Vagina (tissue), 2 donors: ENCODE data around the gene CFAP73. TPM values are rescaled to one million over a fixed set of nuclear protein-coding genes. Genes with fewer than 3 reads are reported as not detected.
"Not testable (repeated sequence)": the region's sequence is repeated elsewhere in the genome, so short reads cannot be mapped to it uniquely, and the experiment has no call there.

Source experiments
- DNase-seq, 2 donors: peaks; one replicate each; pipeline ENCODE4 v3.0.0-alpha.2; 2017; ENCODE audit errors: extremely low spot score in 2 of 2
- H3K27ac ChIP-seq: fragments of 200-600 bp; sonication (generic); one replicate; pipeline ENCODE4 v1.5.1; 2019
- H3K27me3 ChIP-seq: fragments of 200-600 bp; sonication (generic); one replicate; pipeline ENCODE4 v1.5.1; 2019
- H3K36me3 ChIP-seq, 2 donors: fragments of 200-600 bp; sonication (generic); one replicate each; pipeline ENCODE4 v1.5.1; 2017 to 2019
- H3K4me1 ChIP-seq: fragments of 200-600 bp; sonication (generic); one replicate; pipeline ENCODE4 v1.5.1; 2019
- H3K4me3 ChIP-seq, 2 donors: fragments of 200-600 bp; sonication (generic); 1 replicate in 1 of 2; 2 replicates in 1 of 2; pipeline ENCODE4 v1.5.1; 2016 to 2019
- H3K9me3 ChIP-seq: fragments of 200-600 bp; sonication (generic); one replicate; pipeline ENCODE4 v1.5.1; 2019
- CTCF ChIP-seq, 3 experiments: fragments of 450-650 bp in 2 of 3; fragments of 200-600 bp in 1 of 3; sonication (generic) in 1 of 3; IDR thresholded peaks; one replicate each; pipeline ENCODE4 v1.5.1; 2017 to 2019; ENCODE audit warnings: antibody characterized with exemption in 3 of 3, mild to moderate bottlenecking in 2 of 3, moderate library complexity in 2 of 3
- POLR2A ChIP-seq, 2 donors: fragments of 450-650 bp; IDR thresholded peaks; one replicate each; pipeline ENCODE4 v1.6.1; 2017; ENCODE audit warnings: antibody characterized with exemption in 2 of 2, mild to moderate bottlenecking in 2 of 2, moderate library complexity in 2 of 2
- POLR2AphosphoS5 ChIP-seq, 2 donors: sonication (generic); formaldehyde crosslinking; IDR thresholded peaks; one replicate each; pipeline ENCODE4 v1.9.0; 2017; ENCODE audit warnings: antibody characterized with exemption in 2 of 2, mild to moderate bottlenecking in 2 of 2, low read depth in 1 of 2; ENCODE audit not compliant: insufficient read depth in 1 of 2
- intact Hi-C: fragments of 100-400 bp; cut with DNase I; formaldehyde crosslinking; loops from one replicate; pipeline ENCODE4 v1.15.1; 2023
- total RNA-seq: library from RNA; depleted of rRNA; stranded (reverse); fragments of >200 nt; gene quantifications from one replicate; pipeline ENCODE4 v1.2.3, GENCODE V29; 2016

CFAP73 gene
- total RNA-seq, 1 donor from 2014 or later = not detected

- Histone ChIP-seq H3K4me1 (no peaks in the 10 kb centered on the region), H3K27ac (no peak overlapping the region), H3K27me3 (no peaks in the 10 kb centered on the region), H3K4me3 (no peak overlapping the region), H3K36me3 (no peaks in the 10 kb centered on the region), H3K9me3 (no peaks in the 10 kb centered on the region)
- no peak for DNase-seq
- intact Hi-C loops = no loop called here
- TF ChIP-seq POLR2A (IDR thresholded peaks at IDR 0.05) (no peak), CTCF (IDR thresholded peaks at IDR 0.05) (no peak), POLR2AphosphoS5 (IDR thresholded peaks at IDR 0.05; ENCODE audit: insufficient read depth in 1 of 2, low read depth in 1 of 2) (no peak)
Observed at GRCh38 chr12:113114447-113115178, 34.9 kb upstream of the CFAP73 start.

GRCh38 chr12:113115455-113116126, 33.9 kb upstream of the CFAP73 start:
- no peaks in the 10 kb centered on the region for H3K36me3 ChIP-seq
- no peaks in the 10 kb centered on the region for H3K4me1 ChIP-seq
- no peak overlapping the region for H3K27ac ChIP-seq
- TF ChIP-seq POLR2A (IDR thresholded peaks at IDR 0.05) (no peak), CTCF (IDR thresholded peaks at IDR 0.05) (no peak), POLR2AphosphoS5 (IDR thresholded peaks at IDR 0.05; ENCODE audit: insufficient read depth in 1 of 2, low read depth in 1 of 2) (no peak)
- intact Hi-C loops = no loop called here
- no peak for DNase-seq
- H3K9me3 ChIP-seq = no peaks in the 10 kb centered on the region
- H3K27me3 ChIP-seq = no peaks in the 10 kb centered on the region
- H3K4me3 ChIP-seq = no peak overlapping the region

- TF ChIP-seq POLR2A (IDR thresholded peaks at IDR 0.05) (no peak), CTCF (IDR thresholded peaks at IDR 0.05) (no peak), POLR2AphosphoS5 (IDR thresholded peaks at IDR 0.05; ENCODE audit: insufficient read depth in 1 of 2, low read depth in 1 of 2) (no peak)
- no peak overlapping the region for H3K4me3 ChIP-seq
- H3K27ac ChIP-seq = no peak overlapping the region
- no peaks in the 10 kb centered on the region for H3K4me1 ChIP-seq
- H3K27me3 ChIP-seq = no peaks in the 10 kb centered on the region
- H3K36me3 ChIP-seq = no peaks in the 10 kb centered on the region
- no peaks in the 10 kb centered on the region for H3K9me3 ChIP-seq
- no peak for DNase-seq
- intact Hi-C loops = no loop called here
Observed at GRCh38 chr12:113116875-113117274, 32.6 kb upstream of the CFAP73 start.

- H3K4me3 ChIP-seq, H3K27me3 ChIP-seq, H3K4me1 ChIP-seq, intact Hi-C loops, H3K27ac ChIP-seq, H3K9me3 ChIP-seq, H3K36me3 ChIP-seq, DNase-seq: not testable (repeated sequence)
Observed at GRCh38 chr12:113117684-113118083, 31.8 kb upstream of the CFAP73 start.

GRCh38 chr12:113118142-113118541, 31.4 kb upstream of the CFAP73 start:
- H3K27ac ChIP-seq = no peak overlapping the region
- H3K27me3 ChIP-seq = no peaks in the 10 kb centered on the region
- no peak for TF ChIP-seq POLR2A (IDR thresholded peaks at IDR 0.05)
- no peak for TF ChIP-seq CTCF (IDR thresholded peaks at IDR 0.05)
- TF ChIP-seq POLR2AphosphoS5 (IDR thresholded peaks at IDR 0.05; ENCODE audit: insufficient read depth in 1 of 2, low read depth in 1 of 2) = no peak
- no peak for DNase-seq
- no peaks in the 10 kb centered on the region for H3K9me3 ChIP-seq
- H3K36me3 ChIP-seq = no peaks in the 10 kb centered on the region
- H3K4me1 ChIP-seq = no peaks in the 10 kb centered on the region
- no peak overlapping the region for H3K4me3 ChIP-seq
- intact Hi-C loops = no loop called here
